ENCODE data around the gene ZNF536.

The ZNF536 gene

DNA sequence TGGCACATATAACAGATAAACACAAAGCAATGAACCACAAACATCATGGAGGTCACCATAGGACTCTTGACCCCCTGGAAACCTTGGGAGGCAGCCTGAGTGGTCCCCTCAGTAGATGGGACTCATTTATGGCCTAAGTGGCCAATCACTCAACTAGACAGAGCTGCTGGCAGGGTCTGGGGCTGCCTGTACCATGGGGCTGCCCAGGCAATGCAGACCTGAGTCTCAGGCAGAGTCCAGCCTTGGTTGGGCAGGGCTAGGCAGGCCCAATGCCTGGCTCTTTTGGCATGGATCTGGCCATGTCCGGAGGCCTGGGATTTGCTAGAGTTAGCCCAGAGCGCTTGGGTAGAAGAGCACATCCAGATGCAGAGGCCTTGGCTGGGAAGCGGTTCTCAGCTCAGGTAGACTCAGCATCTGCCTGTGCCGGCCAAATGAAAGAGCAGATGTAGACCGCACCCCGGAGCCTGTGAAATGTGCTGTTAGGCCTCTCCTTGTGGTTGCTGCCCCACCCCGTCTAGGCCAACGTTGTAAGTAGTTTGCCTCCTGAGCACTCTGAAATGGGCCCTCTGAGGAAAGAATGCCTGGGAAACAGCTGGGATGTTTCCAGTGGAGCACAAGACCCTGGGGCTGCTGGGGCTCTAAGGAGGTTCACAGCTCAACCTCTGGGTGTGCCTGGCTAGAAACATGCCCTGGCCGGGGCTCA, 171.2 kb downstream of the ZNF536 start:
- DNase-seq = no peak

DNA sequence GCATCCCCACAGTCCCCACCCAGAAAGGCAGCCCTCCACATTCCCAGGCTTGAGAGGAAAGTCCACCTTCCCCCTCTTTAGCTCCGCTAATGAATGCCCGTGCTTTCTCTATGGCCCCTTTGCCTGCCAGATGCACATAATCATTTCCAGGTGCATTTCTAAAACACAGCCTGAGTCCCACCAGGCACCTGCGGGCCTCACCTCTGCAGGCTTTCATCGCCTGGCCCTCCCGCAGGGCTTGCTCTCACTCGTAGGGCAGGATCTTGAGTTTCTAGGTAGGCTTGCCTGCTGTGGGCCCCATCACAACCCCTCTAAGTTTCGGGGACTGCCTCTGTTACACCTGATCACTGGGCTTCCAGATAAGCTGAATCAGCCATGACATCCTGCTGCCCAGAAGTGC, 173.6 kb downstream of the ZNF536 start:
- no peak for DNase-seq

- no peak for DNase-seq
Measured at GRCh38 chr19:30546332-30546731, 174.1 kb downstream of the ZNF536 start.

DNA sequence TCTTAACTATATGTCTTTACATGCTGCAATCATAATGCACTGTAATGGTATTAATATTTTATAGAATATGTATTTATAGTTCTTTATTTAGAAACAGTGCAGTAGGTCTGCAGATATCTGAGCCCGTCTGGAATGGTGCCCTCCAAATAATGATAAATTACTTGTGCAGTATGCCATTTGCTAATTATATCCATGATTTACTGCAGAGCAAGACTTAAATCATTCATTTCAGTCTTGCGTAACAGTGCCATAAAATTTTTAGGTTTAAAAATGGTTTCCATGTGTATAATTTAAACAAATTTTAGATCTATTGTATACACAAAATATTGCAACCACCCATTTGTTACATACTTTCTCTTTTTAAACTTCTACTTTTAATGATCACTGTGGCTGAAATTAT, 175.1 kb downstream of the ZNF536 start:
- DNase-seq = no peak

DNA sequence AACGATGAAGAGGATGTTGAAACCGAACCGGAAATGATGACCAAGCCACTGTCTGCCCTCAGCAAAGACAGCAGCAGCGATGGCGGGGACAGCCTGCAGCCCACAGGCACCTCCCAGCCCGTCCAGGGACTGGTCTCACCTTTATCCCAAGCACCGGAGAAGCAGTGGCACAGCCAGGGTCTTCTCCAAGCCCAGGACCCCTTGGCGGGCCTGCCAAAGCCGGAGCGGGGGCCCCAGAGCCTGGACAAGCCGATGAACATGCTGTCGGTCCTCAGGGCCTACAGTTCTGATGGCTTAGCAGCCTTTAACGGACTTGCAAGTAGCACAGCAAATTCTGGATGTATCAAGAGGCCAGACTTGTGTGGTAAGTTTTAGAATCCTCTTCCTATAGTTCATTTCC, 177.0 kb downstream of the ZNF536 start:
- DNase-seq = no peak

DNA sequence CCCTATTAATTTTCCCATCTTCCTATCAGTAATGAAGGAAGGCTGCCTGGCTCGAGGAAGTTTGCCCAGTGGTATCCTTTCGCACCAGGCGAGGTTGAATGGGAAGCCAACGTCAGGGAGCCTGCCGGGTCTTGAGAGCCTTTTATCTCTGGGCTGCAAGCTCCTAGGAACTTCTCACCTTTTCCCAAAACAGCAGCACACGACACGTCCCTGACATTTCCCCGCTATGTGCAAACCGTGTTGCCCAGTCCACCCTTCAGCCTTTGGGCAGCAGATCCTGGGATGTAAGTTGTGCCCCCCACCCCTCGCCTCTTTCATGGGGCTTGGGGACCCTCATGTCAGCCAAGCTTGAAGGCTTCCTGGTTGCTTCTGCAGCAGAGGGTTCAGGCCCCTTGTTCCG, 179.1 kb downstream of the ZNF536 start:
- DNase-seq = no peak

DNA sequence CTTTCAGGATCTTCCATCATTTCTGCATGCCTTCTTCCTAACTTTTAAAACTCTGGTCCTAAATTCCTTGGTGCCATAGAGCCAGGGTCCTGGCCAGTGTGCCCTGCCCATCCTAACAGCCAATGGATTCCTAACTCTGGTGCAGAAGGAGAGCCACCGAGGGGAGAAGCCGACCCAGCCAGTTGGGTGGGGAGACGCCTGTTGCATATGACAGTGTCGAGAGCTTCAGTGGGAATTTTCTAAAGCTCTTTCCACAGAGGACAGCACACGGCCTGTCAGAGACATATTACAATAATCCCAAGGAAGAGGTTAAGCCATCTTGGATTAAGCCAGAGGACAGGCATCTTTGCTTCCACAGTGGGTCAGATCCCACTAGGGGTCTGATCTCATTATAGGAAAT, 180.4 kb downstream of the ZNF536 start:
- DNase-seq = no peak

GRCh38 chr19:30555075-30555790, 183.0 kb downstream of the ZNF536 start:
- no peak for DNase-seq

DNA sequence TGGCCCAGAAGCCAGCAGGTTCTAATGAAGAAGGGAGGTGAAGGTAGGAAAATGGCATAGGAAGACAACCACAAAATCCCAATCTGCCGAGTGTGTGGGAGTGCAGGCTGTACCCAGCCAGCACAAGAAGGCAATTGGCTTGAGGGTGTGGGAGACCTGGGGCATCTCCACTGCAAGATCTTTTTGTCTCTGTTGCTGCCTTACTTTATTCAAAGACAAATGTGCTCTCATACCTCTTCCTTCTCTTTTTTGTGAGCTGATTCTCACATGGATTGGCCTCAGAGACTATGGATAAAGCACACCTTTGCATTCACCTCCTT, 183.6 kb downstream of the ZNF536 start:
- DNase-seq = no peak

DNA sequence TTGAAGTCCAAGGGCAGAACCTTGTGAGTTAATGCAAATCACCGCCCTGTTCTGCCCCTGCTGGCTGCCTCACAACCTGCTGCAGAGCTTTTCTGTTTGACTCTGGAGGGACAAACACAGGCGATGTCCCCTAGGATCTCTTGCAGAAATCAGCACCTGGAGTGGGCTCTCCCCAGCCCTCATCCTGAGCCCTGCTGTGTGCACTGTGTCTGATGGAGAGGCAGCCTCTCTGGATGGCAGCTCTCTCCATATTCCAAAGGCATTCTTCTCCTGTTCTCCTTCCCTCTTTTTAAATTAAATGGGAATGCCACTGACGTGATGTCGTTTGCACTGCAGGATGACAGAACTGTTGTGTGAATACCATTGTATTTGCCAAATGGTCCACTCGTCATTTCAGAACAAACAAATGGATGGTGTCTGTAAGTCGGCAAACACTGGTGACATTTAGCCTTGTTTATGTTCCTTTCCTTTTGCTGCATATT, 184.1 kb downstream of the ZNF536 start:
- no peak for DNase-seq

- DNase-seq = no peak
Measured at GRCh38 chr19:30557212-30557611, 185.0 kb downstream of the ZNF536 start.

GRCh38 chr19:30557927-30558557, 185.9 kb downstream of the ZNF536 start:
- no peak for DNase-seq

DNA sequence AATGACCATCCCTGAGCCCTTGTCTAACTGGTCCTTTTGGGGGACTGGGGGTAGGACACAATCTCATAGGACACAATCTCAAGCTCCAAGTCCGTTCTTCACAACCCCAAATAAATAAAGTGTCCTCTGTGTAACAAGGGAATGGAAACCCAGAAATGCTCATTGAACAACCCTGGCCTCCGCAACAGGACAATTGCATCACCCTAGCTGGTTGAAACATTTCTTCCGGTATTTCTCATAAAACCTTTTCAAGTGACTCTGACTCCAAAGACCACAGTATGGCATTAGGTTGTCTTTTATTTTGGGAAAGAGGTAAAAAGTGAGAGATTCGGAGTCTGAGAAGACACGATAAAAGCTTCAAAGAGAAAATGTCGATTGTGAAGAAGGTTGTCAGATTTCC, 186.6 kb downstream of the ZNF536 start:
- DNase-seq = no peak

DNA sequence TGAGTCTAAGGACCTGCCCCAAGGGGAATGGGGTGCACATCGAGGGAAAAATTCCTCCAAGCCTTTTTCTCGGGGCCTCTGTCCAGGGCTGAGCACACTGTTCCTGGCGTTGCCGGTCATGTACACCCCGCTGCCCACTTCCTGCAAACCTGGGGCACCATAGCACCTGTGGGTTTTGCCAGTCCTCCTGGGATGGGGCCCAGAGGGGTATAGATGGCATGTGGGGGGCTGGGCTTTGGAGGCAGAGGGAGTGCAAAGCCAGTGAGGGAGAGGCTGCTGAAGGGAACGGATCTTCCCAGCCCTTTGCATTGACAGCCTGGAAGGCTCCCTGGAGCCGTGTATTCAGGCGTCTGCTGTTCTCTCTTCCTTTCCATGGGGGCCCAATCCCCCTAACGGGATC, 187.3 kb downstream of the ZNF536 start:
- DNase-seq = no peak

DNA sequence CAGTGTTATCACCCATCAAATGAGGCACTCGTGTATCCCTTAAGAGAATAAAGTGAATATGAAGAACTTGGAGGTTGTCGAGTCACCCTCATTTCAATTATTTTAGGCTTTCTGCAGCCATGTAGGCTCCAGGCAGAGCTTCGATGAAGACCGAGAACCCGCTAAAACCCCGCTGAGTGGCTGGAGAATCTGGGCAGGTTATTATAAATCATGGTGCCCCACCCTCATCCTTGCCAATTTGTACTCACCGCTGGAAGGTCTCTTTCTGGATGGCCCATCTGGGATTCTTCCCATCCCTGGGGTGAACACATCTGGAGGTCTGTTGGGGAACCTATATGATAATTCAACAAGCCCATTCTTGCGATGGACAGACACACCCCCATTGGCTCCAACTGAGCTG, 190.8 kb downstream of the ZNF536 start:
- no peak for DNase-seq

DNA sequence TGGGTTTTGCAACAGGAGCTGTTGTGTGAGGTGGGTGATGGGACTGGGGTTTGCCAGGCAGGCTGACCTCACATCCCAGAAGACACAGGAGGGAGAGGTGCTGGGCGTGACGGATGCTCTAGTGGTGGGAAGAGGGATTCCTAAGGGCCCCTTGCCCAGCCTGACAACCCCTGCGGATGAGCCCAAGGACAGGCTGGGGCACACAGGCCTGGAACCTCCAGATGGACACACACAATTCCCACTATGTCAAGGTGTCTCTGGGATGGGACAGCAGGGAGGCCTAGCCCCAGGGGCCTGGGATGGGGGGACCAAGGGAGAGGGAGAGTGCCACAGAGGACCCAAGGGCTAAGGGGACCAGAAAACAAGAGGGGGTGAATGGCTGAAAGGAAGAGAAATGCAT, 191.5 kb downstream of the ZNF536 start:
- DNase-seq = no peak

GRCh38 chr19:30564551-30565011, 192.4 kb downstream of the ZNF536 start:
- DNase-seq = no peak

GRCh38 chr19:30565636-30566035, 193.5 kb downstream of the ZNF536 start:
- DNase-seq = no peak

- DNase-seq = no peak
Measured at GRCh38 chr19:30566681-30567420, 194.7 kb downstream of the ZNF536 start.

DNA sequence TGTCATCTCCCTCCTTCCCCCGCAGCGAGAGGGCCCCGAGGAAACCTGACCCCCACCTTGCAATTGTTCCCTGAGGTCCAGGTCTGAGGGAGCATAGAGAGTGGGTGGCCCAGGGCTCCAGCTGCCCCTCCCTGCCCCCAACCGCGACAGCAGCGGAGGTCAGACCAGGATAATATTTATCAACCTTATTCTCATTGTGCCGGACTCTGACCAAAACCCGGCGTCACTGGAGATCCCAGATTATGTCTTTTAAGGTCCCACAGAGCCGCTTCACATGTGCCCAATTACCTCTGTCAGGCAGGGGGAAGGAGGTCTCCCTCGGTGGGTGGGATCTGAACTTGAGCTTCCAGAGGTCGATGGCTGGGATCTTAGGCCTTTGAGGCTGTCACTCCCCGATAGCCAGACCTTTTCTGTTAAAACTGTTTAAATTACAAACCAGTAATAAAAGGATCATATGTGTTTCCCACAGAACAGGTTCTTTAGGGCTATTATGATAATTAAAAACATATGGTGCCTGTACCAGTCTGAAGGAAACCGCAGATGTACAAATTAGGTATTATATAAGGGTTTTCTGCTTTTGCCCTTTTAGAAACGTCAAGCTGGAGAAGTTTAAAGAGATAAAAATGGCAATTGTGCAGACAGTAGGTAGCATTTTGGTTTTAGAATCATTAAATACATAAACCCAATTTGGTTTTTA, 195.5 kb downstream of the ZNF536 start:
- no peak for DNase-seq

DNA sequence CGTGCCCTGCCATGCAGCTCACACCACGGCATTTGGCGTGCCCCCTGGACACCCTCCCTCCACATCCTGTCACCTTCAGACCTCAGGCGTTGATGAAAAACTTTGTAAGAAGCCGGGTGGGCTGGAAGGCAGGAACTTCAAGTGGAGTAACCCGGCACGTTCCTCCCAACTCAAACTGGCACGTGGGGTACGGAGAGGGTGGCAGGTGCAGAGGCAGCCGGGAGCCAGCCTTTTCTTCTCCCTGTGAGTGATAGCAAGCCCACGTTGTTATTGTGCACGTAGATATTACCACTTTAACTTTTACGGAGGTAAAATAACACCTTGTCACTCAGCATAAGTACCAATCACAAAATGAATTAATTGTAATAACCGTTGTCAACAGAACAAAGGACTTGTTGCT, 198.0 kb downstream of the ZNF536 start:
- no peak for DNase-seq

- DNase-seq = no peak
Measured at GRCh38 chr19:30577551-30578105, 205.4 kb downstream of the ZNF536 start.

DNA sequence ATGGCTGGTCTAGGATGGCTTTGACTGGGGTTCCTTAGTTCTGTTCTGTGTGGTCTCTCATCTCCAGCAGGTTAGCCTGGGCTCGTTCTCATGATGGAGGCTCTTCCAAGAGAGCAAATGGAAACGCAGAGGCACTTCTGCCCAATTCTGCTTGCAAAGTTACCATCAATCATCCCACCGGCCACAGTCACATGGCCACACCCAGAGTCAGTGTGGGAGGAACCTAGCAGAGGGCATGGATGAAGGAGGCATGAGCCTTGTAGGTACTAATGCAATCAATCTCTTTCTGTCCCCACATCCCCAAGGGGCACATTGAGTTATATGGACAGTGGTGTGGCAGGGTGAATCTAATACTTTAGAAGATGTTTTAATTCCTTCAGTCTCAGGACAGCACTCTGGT, 207.2 kb downstream of the ZNF536 start:
- DNase-seq = no peak

Data from activated naive CD4-positive, alpha-beta T cell treated with anti-CD3 and anti-CD28 coated beads, Interleukin-2, amount 50 U/mL, for 16 hours (primary cell).